OCI-LY1 (cell line): ENCODE measurements around the gene AARS1.
"Not testable (repeated sequence)": the region's sequence is repeated elsewhere in the genome, so short reads cannot be mapped to it uniquely, and the experiment has no call there.

Source experiments
- H2AFZ ChIP-seq: fragments of 200-600 bp; sonication (generic), shearing (Covaris generic); 2 replicates; pipeline ENCODE4 v1.6.0; 2014; ENCODE audit warnings: antibody characterized with exemption, mild to moderate bottlenecking, low read length
- H3F3A ChIP-seq: fragments of 200-600 bp; sonication (generic), shearing (Covaris generic); 2 replicates; pipeline ENCODE4 v1.6.0; 2014; ENCODE audit warnings: mild to moderate bottlenecking, antibody characterized with exemption, low read length, moderate library complexity; ENCODE audit not compliant: insufficient read depth
- H3K27ac ChIP-seq: fragments of 200-600 bp; sonication (generic); 2 replicates; pipeline ENCODE4 v1.5.1; 2014; ENCODE audit warnings: low read length, mixed run types, mild to moderate bottlenecking, low read depth; ENCODE audit not compliant: poor library complexity, severe bottlenecking
- H3K27me3 ChIP-seq: fragments of 200-600 bp; sonication (generic); 2 replicates; pipeline ENCODE4 v1.6.0; 2014; ENCODE audit warnings: antibody characterized with exemption, mild to moderate bottlenecking, low read length, moderate library complexity; ENCODE audit not compliant: insufficient read depth
- H3K36me3 ChIP-seq: fragments of 200-600 bp; sonication (generic); 2 replicates; pipeline ENCODE4 v1.6.1; 2014; ENCODE audit warnings: mild to moderate bottlenecking, antibody characterized with exemption, low read length, moderate library complexity, mixed read lengths; ENCODE audit not compliant: insufficient read depth
- H3K4me1 ChIP-seq: fragments of 200-600 bp; sonication (generic); 2 replicates; pipeline ENCODE4 v1.5.1; 2014; ENCODE audit warnings: mild to moderate bottlenecking, low read length, moderate library complexity; ENCODE audit not compliant: insufficient read depth, severe bottlenecking
- H3K4me2 ChIP-seq: fragments of 200-600 bp; sonication (generic), shearing (Covaris generic); 2 replicates; pipeline ENCODE4 v1.6.1; 2014; ENCODE audit warnings: low read length
- H3K4me3 ChIP-seq: fragments of 200-600 bp; sonication (generic); 2 replicates; pipeline ENCODE4 v1.5.1; 2014; ENCODE audit warnings: low read length, low read depth, mild to moderate bottlenecking, mixed read lengths; ENCODE audit not compliant: poor library complexity, severe bottlenecking
- H3K79me2 ChIP-seq: fragments of 200-600 bp; shearing (Covaris generic); 2 replicates; pipeline ENCODE4 v1.6.1; 2016; ENCODE audit warnings: mixed run types, low read length, mixed read lengths; ENCODE audit not compliant: insufficient read depth
- H3K9ac ChIP-seq: fragments of 200-600 bp; sonication (generic), shearing (Covaris generic); 2 replicates; pipeline ENCODE4 v1.6.1; 2014; ENCODE audit warnings: mild to moderate bottlenecking, low read length, mixed read lengths
- H3K9me2 ChIP-seq: fragments of 200-600 bp; sonication (generic), shearing (Covaris generic); 2 replicates; pipeline ENCODE4 v1.6.1; 2014; ENCODE audit warnings: low read depth, mild to moderate bottlenecking, low read length, mixed read lengths
- H3K9me3 ChIP-seq: fragments of 200-600 bp; shearing (Covaris generic); 2 replicates; pipeline ENCODE4 v1.6.1; 2014; ENCODE audit warnings: low read length, mixed read lengths
- H4K20me1 ChIP-seq: fragments of 200-600 bp; sonication (generic), shearing (Covaris generic); 2 replicates; pipeline ENCODE4 v1.6.0; 2016; ENCODE audit warnings: mild to moderate bottlenecking, low read length; ENCODE audit not compliant: insufficient read depth
- CTCF ChIP-seq: fragments of 200-600 bp; sonication (generic), shearing (Covaris generic); IDR thresholded peaks from 2 replicates; pipeline ENCODE4 v1.5.1; 2017; ENCODE audit warnings: mild to moderate bottlenecking, antibody characterized with exemption, low read length, moderate library complexity, mixed read lengths
- EZH2 ChIP-seq: fragments of 200-600 bp; sonication (generic), shearing (Covaris generic); IDR thresholded peaks from 2 replicates; pipeline ENCODE4 v1.8.0; 2017; ENCODE audit warnings: borderline replicate concordance, mixed run types, mild to moderate bottlenecking, antibody characterized with exemption, low read length, moderate library complexity, mixed read lengths

Gene AARS1

GRCh38 chr16:70331091-70331490, 41.8 kb upstream of the AARS1 start:
- H3K27ac ChIP-seq = no peak overlapping the region
- no peaks in the 10 kb centered on the region for H3K27me3 ChIP-seq
- no peaks in the 10 kb centered on the region for H3K4me1 ChIP-seq
- H2AFZ ChIP-seq = no peak overlapping the region
- H3K4me2 ChIP-seq = no peak overlapping the region
- H3K9me3 ChIP-seq = no peaks in the 10 kb centered on the region
- no peaks in the 10 kb centered on the region for H3K79me2 ChIP-seq
- H4K20me1 ChIP-seq = no peaks in the 10 kb centered on the region
- no peak overlapping the region for H3K4me3 ChIP-seq
- no peak for TF ChIP-seq EZH2
- no peak for TF ChIP-seq CTCF
- no peaks in the 10 kb centered on the region for H3K9me2 ChIP-seq
- H3K9ac ChIP-seq = no peak overlapping the region
- H3K36me3 ChIP-seq = peaks cover 44% of the 10 kb centered on the region
- no peaks in the 10 kb centered on the region for H3F3A ChIP-seq

- H3K27ac ChIP-seq = no peak overlapping the region
- no peak overlapping the region for H3K9ac ChIP-seq
- no peaks in the 10 kb centered on the region for H4K20me1 ChIP-seq
- no peaks in the 10 kb centered on the region for H3K4me1 ChIP-seq
- TF ChIP-seq EZH2 (no peak), CTCF (no peak)
- H3K36me3 ChIP-seq = peaks cover 34% of the 10 kb centered on the region
- no peaks in the 10 kb centered on the region for H3F3A ChIP-seq
- no peaks in the 10 kb centered on the region for H3K79me2 ChIP-seq
- H3K9me2 ChIP-seq = no peaks in the 10 kb centered on the region
- H2AFZ ChIP-seq = no peak overlapping the region
- no peaks in the 10 kb centered on the region for H3K9me3 ChIP-seq
- H3K4me3 ChIP-seq = no peak overlapping the region
- H3K27me3 ChIP-seq = no peaks in the 10 kb centered on the region
- H3K4me2 ChIP-seq = no peak overlapping the region
These were observed 35.9 kb upstream of the AARS1 start for GRCh38 chr16:70324998-70325747.

GRCh38 chr16:70320121-70320520, 30.8 kb upstream of the AARS1 start:
- no peaks in the 10 kb centered on the region for H4K20me1 ChIP-seq
- H3K27ac ChIP-seq = no peak overlapping the region
- H3K79me2 ChIP-seq = no peaks in the 10 kb centered on the region
- no peaks in the 10 kb centered on the region for H3K27me3 ChIP-seq
- H3F3A ChIP-seq = no peaks in the 10 kb centered on the region; the same call in 1 of the 2 replicates
- no peaks in the 10 kb centered on the region for H3K4me1 ChIP-seq
- no peaks in the 10 kb centered on the region for H3K9me3 ChIP-seq
- TF ChIP-seq CTCF (no peak), EZH2 (no peak)
- peaks cover 59% of the 10 kb centered on the region for H3K36me3 ChIP-seq
- no peaks in the 10 kb centered on the region for H3K9me2 ChIP-seq
- no peak overlapping the region for H3K4me3 ChIP-seq
- no peak overlapping the region for H3K9ac ChIP-seq
- H3K4me2 ChIP-seq = no peak overlapping the region
- H2AFZ ChIP-seq = no peak overlapping the region

GRCh38 chr16:70307726-70308125, 18.4 kb upstream of the AARS1 start:
- not testable (repeated sequence) for H4K20me1 ChIP-seq, H3F3A ChIP-seq, H3K4me1 ChIP-seq, H2AFZ ChIP-seq, H3K9me3 ChIP-seq, H3K27ac ChIP-seq, H3K4me2 ChIP-seq, H3K27me3 ChIP-seq, H3K9ac ChIP-seq, H3K9me2 ChIP-seq, H3K4me3 ChIP-seq, H3K36me3 ChIP-seq
- peaks cover 22% of the 10 kb centered on the region for H3K79me2 ChIP-seq
